Bone marrow (tissue), 2 donors: Measurements from ENCODE around the gene PBLD.

Experiments used
- DNase-seq, 2 donors: peaks; one replicate each; lab custom pipeline; 2025; lab: John Stamatoyannopoulos, UW

PBLD gene

DNA sequence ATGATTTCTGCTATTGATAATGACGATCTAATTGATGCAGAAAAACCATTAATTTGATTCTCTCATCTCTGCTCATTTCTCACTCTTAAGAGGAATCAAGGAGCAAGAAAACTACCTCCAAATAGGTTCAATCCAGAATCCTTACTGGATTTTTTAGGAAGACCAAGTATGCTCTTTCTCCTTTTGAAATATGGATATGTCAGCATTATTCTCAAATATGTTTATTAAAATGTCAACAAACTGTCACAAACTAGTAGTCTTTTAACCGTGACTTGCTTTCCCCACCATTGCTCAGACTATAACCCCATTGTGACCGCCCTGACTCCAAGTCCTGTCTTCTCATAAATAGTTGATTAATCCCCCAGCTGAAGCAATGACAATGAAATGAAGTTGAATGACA is 99.7 kb downstream of the PBLD start:
- no peak for DNase-seq
